Measurements from ENCODE around the gene GCM1.

Gene GCM1

GRCh38 chr6:53139841-53140413 is 8.7 kb downstream of the GCM1 start:
- DNase-seq (ENCODE audit: low read depth, low spot score) = no peak
- H3K36me3 ChIP-seq (ENCODE audit: insufficient read depth, low read length) = no peaks in the 10 kb centered on the region
- no peak overlapping the region for H3K9ac ChIP-seq (ENCODE audit: insufficient read length)
- H3K27ac ChIP-seq = no peak overlapping the region
- no peaks in the 10 kb centered on the region for H3K9me3 ChIP-seq (ENCODE audit: low read depth, low read length)
- H3K4me3 ChIP-seq = no peak overlapping the region
- no peak for TF ChIP-seq POLR2AphosphoS5 (IDR thresholded peaks at IDR 0.05; ENCODE audit: borderline replicate concordance, low read depth, low read length)
- TF ChIP-seq FOXP2 (optimal IDR thresholded peaks at IDR 0.05; ENCODE audit: control extremely low read depth, extremely low read length, insufficient read depth) = no peak
- TF ChIP-seq EZH2 (IDR thresholded peaks at IDR 0.05) = no peak

- DNase-seq (ENCODE audit: low read depth, low spot score) = no peak
- no peak overlapping the region for H3K27ac ChIP-seq
- H3K36me3 ChIP-seq (ENCODE audit: insufficient read depth, low read length) = no peaks in the 10 kb centered on the region
- no peak for TF ChIP-seq FOXP2 (optimal IDR thresholded peaks at IDR 0.05; ENCODE audit: control extremely low read depth, extremely low read length, insufficient read depth)
- no peak for TF ChIP-seq EZH2 (IDR thresholded peaks at IDR 0.05)
- no peak for TF ChIP-seq POLR2AphosphoS5 (IDR thresholded peaks at IDR 0.05; ENCODE audit: borderline replicate concordance, low read depth, low read length)
- no peak overlapping the region for H3K4me3 ChIP-seq
- H3K9me3 ChIP-seq (ENCODE audit: low read depth, low read length) = no peaks in the 10 kb centered on the region
- H3K9ac ChIP-seq (ENCODE audit: insufficient read length) = no peak overlapping the region
Measured at GRCh38 chr6:53136000-53136609, 12.5 kb downstream of the GCM1 start.

GRCh38 chr6:53134601-53135235 is 13.9 kb downstream of the GCM1 start:
- Histone ChIP-seq H3K4me3 (no peak overlapping the region), H3K9me3 (ENCODE audit: low read depth, low read length) (no peaks in the 10 kb centered on the region), H3K27ac (no peak overlapping the region), H3K9ac (ENCODE audit: insufficient read length) (no peak overlapping the region), H3K36me3 (ENCODE audit: insufficient read depth, low read length) (no peaks in the 10 kb centered on the region)
- TF ChIP-seq EZH2 (IDR thresholded peaks at IDR 0.05) = no peak
- no peak for TF ChIP-seq FOXP2 (optimal IDR thresholded peaks at IDR 0.05; ENCODE audit: control extremely low read depth, extremely low read length, insufficient read depth)
- no peak for TF ChIP-seq POLR2AphosphoS5 (IDR thresholded peaks at IDR 0.05; ENCODE audit: borderline replicate concordance, low read depth, low read length)
- no peak for DNase-seq (ENCODE audit: low read depth, low spot score)

GRCh38 chr6:53133961-53134360 is 14.7 kb downstream of the GCM1 start:
- no peak overlapping the region for H3K9ac ChIP-seq (ENCODE audit: insufficient read length)
- H3K4me3 ChIP-seq = no peak overlapping the region
- no peaks in the 10 kb centered on the region for H3K36me3 ChIP-seq (ENCODE audit: insufficient read depth, low read length)
- TF ChIP-seq EZH2 (IDR thresholded peaks at IDR 0.05) (no peak), POLR2AphosphoS5 (IDR thresholded peaks at IDR 0.05; ENCODE audit: borderline replicate concordance, low read depth, low read length) (no peak), FOXP2 (optimal IDR thresholded peaks at IDR 0.05; ENCODE audit: control extremely low read depth, extremely low read length, insufficient read depth) (no peak)
- H3K9me3 ChIP-seq (ENCODE audit: low read depth, low read length) = no peaks in the 10 kb centered on the region
- DNase-seq (ENCODE audit: low read depth, low spot score) = no peak
- no peak overlapping the region for H3K27ac ChIP-seq

GRCh38 chr6:53130569-53131290 is 17.9 kb downstream of the GCM1 start:
- Histone ChIP-seq H3K27ac (no peak overlapping the region), H3K9ac (ENCODE audit: insufficient read length) (no peak overlapping the region), H3K4me3 (no peak overlapping the region), H3K9me3 (ENCODE audit: low read depth, low read length) (no peaks in the 10 kb centered on the region), H3K36me3 (ENCODE audit: insufficient read depth, low read length) (no peaks in the 10 kb centered on the region)
- no peak for DNase-seq (ENCODE audit: low read depth, low spot score)
- TF ChIP-seq POLR2AphosphoS5 (IDR thresholded peaks at IDR 0.05; ENCODE audit: borderline replicate concordance, low read depth, low read length) = no peak
- TF ChIP-seq FOXP2 (optimal IDR thresholded peaks at IDR 0.05; ENCODE audit: control extremely low read depth, extremely low read length, insufficient read depth) = no peak
- no peak for TF ChIP-seq EZH2 (IDR thresholded peaks at IDR 0.05)

GRCh38 chr6:53128842-53129241 is 19.8 kb downstream of the GCM1 start:
- no peak overlapping the region for H3K27ac ChIP-seq
- H3K9me3 ChIP-seq (ENCODE audit: low read depth, low read length) = no peaks in the 10 kb centered on the region
- DNase-seq (ENCODE audit: low read depth, low spot score) = no peak
- H3K9ac ChIP-seq (ENCODE audit: insufficient read length) = no peak overlapping the region
- no peaks in the 10 kb centered on the region for H3K36me3 ChIP-seq (ENCODE audit: insufficient read depth, low read length)
- TF ChIP-seq POLR2AphosphoS5 (IDR thresholded peaks at IDR 0.05; ENCODE audit: borderline replicate concordance, low read depth, low read length) = no peak
- TF ChIP-seq EZH2 (IDR thresholded peaks at IDR 0.05) = no peak
- no peak overlapping the region for H3K4me3 ChIP-seq

- Histone ChIP-seq H3K27ac (no peak overlapping the region), H3K9ac (ENCODE audit: insufficient read length) (no peak overlapping the region), H3K36me3 (ENCODE audit: insufficient read depth, low read length) (no peaks in the 10 kb centered on the region), H3K4me3 (no peak overlapping the region), H3K9me3 (ENCODE audit: low read depth, low read length) (no peaks in the 10 kb centered on the region)
- DNase-seq (ENCODE audit: low read depth, low spot score) = no peak
- TF ChIP-seq EZH2 (IDR thresholded peaks at IDR 0.05) (no peak), POLR2AphosphoS5 (IDR thresholded peaks at IDR 0.05; ENCODE audit: borderline replicate concordance, low read depth, low read length) (no peak), FOXP2 (optimal IDR thresholded peaks at IDR 0.05; ENCODE audit: control extremely low read depth, extremely low read length, insufficient read depth) (no peak)
Measured at GRCh38 chr6:53125276-53125675, 23.4 kb downstream of the GCM1 start.

GRCh38 chr6:53124131-53124800 is 24.4 kb downstream of the GCM1 start:
- Histone ChIP-seq H3K9ac (ENCODE audit: insufficient read length) (no peak overlapping the region), H3K36me3 (ENCODE audit: insufficient read depth, low read length) (no peaks in the 10 kb centered on the region), H3K4me3 (no peak overlapping the region), H3K9me3 (ENCODE audit: low read depth, low read length) (no peaks in the 10 kb centered on the region), H3K27ac (no peak overlapping the region)
- TF ChIP-seq POLR2AphosphoS5 (IDR thresholded peaks at IDR 0.05; ENCODE audit: borderline replicate concordance, low read depth, low read length) (no peak), EZH2 (IDR thresholded peaks at IDR 0.05) (no peak), FOXP2 (optimal IDR thresholded peaks at IDR 0.05; ENCODE audit: control extremely low read depth, extremely low read length, insufficient read depth) (no peak)
- no peak for DNase-seq (ENCODE audit: low read depth, low spot score)

All from SK-N-MC (cell line).